Measurements from ENCODE around the gene IFI27L2. TPM values are rescaled to one million over a fixed set of nuclear protein-coding genes. Genes with fewer than 3 reads are reported as not detected.
"Not testable (repeated sequence)": the region's sequence is repeated elsewhere in the genome, so short reads cannot be mapped to it uniquely, and the experiment has no call there.

IFI27L2 gene
- total and polyA plus RNA-seq, 4 donors = 1.7 to 7.2 (median 6.1) TPM

DNA sequence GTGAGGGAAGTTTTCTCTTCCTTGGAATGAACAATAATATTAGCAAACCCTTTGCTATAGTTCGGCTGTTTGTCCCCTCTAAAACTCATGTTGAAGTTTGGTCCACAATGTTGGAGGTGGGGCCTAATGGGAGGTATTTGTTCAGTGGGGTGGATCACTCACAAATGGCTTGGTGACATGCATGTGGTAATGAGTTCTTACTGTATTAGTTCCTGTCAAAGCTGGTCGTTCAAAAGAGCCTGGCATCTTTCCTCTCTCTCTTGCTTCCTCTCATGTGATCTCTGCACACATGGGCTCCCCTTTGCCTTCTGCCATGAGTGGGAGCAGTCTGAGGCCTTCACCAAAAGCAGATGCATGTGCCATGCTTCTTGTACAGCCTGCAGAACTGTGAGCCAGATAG is 31.7 kb upstream of the IFI27L2 start:
- TF ChIP-seq, protein P1, sequence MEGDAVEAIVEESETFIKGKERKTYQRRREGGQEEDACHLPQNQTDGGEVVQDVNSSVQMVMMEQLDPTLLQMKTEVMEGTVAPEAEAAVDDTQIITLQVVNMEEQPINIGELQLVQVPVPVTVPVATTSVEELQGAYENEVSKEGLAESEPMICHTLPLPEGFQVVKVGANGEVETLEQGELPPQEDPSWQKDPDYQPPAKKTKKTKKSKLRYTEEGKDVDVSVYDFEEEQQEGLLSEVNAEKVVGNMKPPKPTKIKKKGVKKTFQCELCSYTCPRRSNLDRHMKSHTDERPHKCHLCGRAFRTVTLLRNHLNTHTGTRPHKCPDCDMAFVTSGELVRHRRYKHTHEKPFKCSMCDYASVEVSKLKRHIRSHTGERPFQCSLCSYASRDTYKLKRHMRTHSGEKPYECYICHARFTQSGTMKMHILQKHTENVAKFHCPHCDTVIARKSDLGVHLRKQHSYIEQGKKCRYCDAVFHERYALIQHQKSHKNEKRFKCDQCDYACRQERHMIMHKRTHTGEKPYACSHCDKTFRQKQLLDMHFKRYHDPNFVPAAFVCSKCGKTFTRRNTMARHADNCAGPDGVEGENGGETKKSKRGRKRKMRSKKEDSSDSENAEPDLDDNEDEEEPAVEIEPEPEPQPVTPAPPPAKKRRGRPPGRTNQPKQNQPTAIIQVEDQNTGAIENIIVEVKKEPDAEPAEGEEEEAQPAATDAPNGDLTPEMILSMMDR (IDR thresholded peaks at IDR 0.05; ENCODE audit: low read depth, low read length, missing input control) = no peak
- TF ChIP-seq FOXA2 (IDR thresholded peaks at IDR 0.05) (no peak), NR2F2 (IDR thresholded peaks at IDR 0.05) (no peak)
- Histone ChIP-seq H3K4me1 (ENCODE audit: control insufficient read depth in 4 of 4, insufficient read depth in 4 of 4, low read length in 3 of 4) (peaks cover 0 to 6% (median 3%) of the 10 kb centered on the region in 4 donors), H3K27me3 (ENCODE audit: control insufficient read depth in 4 of 4, insufficient read depth in 4 of 4, low read length in 3 of 4) (no peaks in the 10 kb centered on the region), H3K9ac (ENCODE audit: low read depth in 1 of 2, low read length in 2 of 2) (no peak overlapping the region), H3K36me3 (ENCODE audit: control insufficient read depth in 4 of 4, insufficient read depth in 3 of 4, low read depth in 1 of 4, low read length in 3 of 4) (no peaks in the 10 kb centered on the region), H3K9me3 (ENCODE audit: control insufficient read depth in 4 of 4, low read length in 3 of 4) (no peaks in the 10 kb centered on the region), H3K27ac (ENCODE audit: low read depth in 1 of 2, low read length in 2 of 2) (no peak overlapping the region), H3K4me3 (ENCODE audit: low read depth in 1 of 3, low read length in 3 of 3) (no peak overlapping the region)
- DNase-seq (ENCODE audit: low spot score) = no peak
- WGBS = 70% methylated on average over 2 of the region's 2 CpGs

DNA sequence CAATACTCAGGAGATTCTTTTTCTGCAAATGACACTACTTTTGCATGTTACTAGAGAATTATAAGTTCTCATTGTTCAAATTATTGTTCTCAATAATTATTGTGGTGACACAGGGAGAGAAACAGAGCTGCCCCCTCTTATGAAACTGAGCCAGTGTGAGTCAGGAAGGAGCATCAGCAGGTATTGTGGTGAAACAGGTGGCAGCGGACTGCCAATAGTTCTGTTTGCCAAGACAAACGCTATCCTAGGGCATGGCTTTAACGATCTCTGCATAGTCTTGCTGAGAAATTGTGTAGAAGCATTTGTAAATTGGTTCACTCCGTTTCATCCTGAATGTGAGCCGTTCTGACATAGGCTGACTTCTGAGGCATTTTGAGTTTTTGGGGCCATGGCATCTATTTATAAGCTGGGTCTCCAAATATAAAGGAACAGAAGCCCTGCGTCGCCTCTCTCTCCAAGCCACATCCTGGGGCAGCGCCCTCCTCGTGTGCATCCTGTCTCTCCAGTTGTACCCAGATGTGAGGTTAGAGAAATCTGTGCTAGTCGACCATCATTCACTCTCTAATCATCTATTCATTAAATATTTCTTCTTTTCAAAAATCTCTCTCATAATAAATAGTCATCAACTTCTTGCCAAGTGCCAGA is 29.0 kb upstream of the IFI27L2 start:
- Histone ChIP-seq H3K27me3 (ENCODE audit: control insufficient read depth in 4 of 4, insufficient read depth in 4 of 4, low read length in 3 of 4) (no peaks in the 10 kb centered on the region), H3K27ac (ENCODE audit: low read depth in 1 of 2, low read length in 2 of 2) (no peak overlapping the region), H3K4me1 (ENCODE audit: control insufficient read depth in 4 of 4, insufficient read depth in 4 of 4, low read length in 3 of 4) (peaks cover 0 to 6% (median 3%) of the 10 kb centered on the region in 4 donors), H3K36me3 (ENCODE audit: control insufficient read depth in 4 of 4, insufficient read depth in 3 of 4, low read depth in 1 of 4, low read length in 3 of 4) (no peaks in the 10 kb centered on the region), H3K9me3 (ENCODE audit: control insufficient read depth in 4 of 4, low read length in 3 of 4) (no peaks in the 10 kb centered on the region), H3K9ac (ENCODE audit: low read depth in 1 of 2, low read length in 2 of 2) (no peak overlapping the region), H3K4me3 (ENCODE audit: low read depth in 1 of 3, low read length in 3 of 3) (no peak overlapping the region)
- DNase-seq (ENCODE audit: low spot score) = no peak
- TF ChIP-seq FOXA1 (IDR thresholded peaks at IDR 0.05) = no peak
- 46% methylated on average over 10 of the region's 10 CpGs for WGBS

DNA sequence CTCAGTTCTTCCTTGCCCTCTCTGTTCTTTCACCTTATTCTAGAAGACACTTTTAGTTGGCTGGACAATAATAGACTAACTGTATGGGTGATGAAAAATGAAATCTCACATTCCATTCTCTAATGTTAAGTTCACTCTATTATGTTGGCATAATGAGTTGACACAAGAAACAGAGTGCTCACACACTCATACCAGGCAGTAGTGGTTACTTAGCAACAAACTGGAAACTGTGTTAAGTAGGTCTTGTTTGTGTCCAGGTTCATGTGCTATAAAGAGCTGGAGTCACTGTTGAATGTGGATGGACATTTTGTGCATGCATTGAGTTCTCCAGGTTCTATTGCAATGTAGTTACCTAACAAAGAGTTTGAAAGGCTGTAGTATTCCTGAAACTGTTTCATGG is 27.8 kb upstream of the IFI27L2 start:
- Histone ChIP-seq H3K9ac (ENCODE audit: low read depth in 1 of 2, low read length in 2 of 2) (no peak overlapping the region), H3K9me3 (ENCODE audit: control insufficient read depth in 4 of 4, low read length in 3 of 4) (no peaks in the 10 kb centered on the region), H3K4me3 (ENCODE audit: low read depth in 1 of 3, low read length in 3 of 3) (no peak overlapping the region), H3K36me3 (ENCODE audit: control insufficient read depth in 4 of 4, insufficient read depth in 3 of 4, low read depth in 1 of 4, low read length in 3 of 4) (no peaks in the 10 kb centered on the region), H3K4me1 (ENCODE audit: control insufficient read depth in 4 of 4, insufficient read depth in 4 of 4, low read length in 3 of 4) (peaks cover 0 to 4% (median 2%) of the 10 kb centered on the region in 4 donors), H3K27ac (ENCODE audit: low read depth in 1 of 2, low read length in 2 of 2) (no peak overlapping the region), H3K27me3 (ENCODE audit: control insufficient read depth in 4 of 4, insufficient read depth in 4 of 4, low read length in 3 of 4) (no peaks in the 10 kb centered on the region)
- DNase-seq (ENCODE audit: low spot score) = no peak
- TF ChIP-seq, protein P1 (IDR thresholded peaks at IDR 0.05; ENCODE audit: low read depth, low read length, missing input control) = no peak
- no peak for TF ChIP-seq NR2F2 (IDR thresholded peaks at IDR 0.05)
- TF ChIP-seq, protein P2, sequence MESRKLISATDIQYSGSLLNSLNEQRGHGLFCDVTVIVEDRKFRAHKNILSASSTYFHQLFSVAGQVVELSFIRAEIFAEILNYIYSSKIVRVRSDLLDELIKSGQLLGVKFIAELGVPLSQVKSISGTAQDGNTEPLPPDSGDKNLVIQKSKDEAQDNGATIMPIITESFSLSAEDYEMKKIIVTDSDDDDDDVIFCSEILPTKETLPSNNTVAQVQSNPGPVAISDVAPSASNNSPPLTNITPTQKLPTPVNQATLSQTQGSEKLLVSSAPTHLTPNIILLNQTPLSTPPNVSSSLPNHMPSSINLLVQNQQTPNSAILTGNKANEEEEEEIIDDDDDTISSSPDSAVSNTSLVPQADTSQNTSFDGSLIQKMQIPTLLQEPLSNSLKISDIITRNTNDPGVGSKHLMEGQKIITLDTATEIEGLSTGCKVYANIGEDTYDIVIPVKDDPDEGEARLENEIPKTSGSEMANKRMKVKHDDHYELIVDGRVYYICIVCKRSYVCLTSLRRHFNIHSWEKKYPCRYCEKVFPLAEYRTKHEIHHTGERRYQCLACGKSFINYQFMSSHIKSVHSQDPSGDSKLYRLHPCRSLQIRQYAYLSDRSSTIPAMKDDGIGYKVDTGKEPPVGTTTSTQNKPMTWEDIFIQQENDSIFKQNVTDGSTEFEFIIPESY (IDR thresholded peaks at IDR 0.05) = no peak
- TF ChIP-seq FOXA2 (IDR thresholded peaks at IDR 0.05) = no peak
- no peak for TF ChIP-seq HNF4G (IDR thresholded peaks at IDR 0.05)
- TF ChIP-seq RAD21 (IDR thresholded peaks at IDR 0.05) = no peak
- TF ChIP-seq, protein P3, sequence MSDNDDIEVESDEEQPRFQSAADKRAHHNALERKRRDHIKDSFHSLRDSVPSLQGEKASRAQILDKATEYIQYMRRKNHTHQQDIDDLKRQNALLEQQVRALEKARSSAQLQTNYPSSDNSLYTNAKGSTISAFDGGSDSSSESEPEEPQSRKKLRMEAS (IDR thresholded peaks at IDR 0.05) = no peak
- no peak for TF ChIP-seq YY1 (IDR thresholded peaks at IDR 0.05)
- TF ChIP-seq JUND (IDR thresholded peaks at IDR 0.05) = no peak
- TF ChIP-seq RXRA (IDR thresholded peaks at IDR 0.05) = no peak
- TF ChIP-seq FOXA1 (IDR thresholded peaks at IDR 0.05) = no peak
- no peak for TF ChIP-seq TAF1 (conservative IDR thresholded peaks at IDR 0.05)

DNA sequence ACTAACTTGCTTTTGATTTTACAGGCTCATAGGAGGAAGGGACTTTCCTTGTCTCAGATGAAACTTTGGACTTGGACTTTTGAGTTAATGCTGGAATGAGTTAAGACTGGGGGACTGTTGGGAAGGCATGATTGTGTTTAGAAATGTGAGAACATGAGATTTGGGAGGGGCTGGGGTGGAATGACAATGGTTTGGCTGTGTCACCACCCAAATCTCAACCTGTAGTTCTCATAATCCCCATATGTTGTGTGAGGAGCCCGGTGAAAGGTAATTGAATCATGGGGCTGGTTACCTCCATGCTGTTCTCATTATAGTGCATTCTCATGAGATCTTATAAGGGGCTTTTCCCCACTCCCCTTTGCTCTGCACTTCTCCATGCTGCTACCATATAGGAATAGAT is 26.7 kb upstream of the IFI27L2 start:
- 90% methylated on average over 1 of the region's 1 CpG for WGBS
- not testable (repeated sequence) for H3K9me3 ChIP-seq (ENCODE audit: control insufficient read depth in 4 of 4, low read length in 3 of 4); H3K27me3 ChIP-seq (ENCODE audit: control insufficient read depth in 4 of 4, insufficient read depth in 4 of 4, low read length in 3 of 4); H3K4me1 ChIP-seq (ENCODE audit: control insufficient read depth in 4 of 4, insufficient read depth in 4 of 4, low read length in 3 of 4); H3K36me3 ChIP-seq (ENCODE audit: control insufficient read depth in 4 of 4, insufficient read depth in 3 of 4, low read depth in 1 of 4, low read length in 3 of 4); H3K27ac ChIP-seq (ENCODE audit: low read depth in 1 of 2, low read length in 2 of 2); DNase-seq (ENCODE audit: low spot score); H3K9ac ChIP-seq (ENCODE audit: low read depth in 1 of 2, low read length in 2 of 2); H3K4me3 ChIP-seq (ENCODE audit: low read depth in 1 of 3, low read length in 3 of 3)
